NCI-H1930 (cell line): Measurements from ENCODE around the gene TTC4.

ENCODE experiments used
- DNase-seq, 2 experiments: peaks; one replicate each; lab custom pipeline; 2025; lab: John Stamatoyannopoulos, UW

The TTC4 gene, protein sequence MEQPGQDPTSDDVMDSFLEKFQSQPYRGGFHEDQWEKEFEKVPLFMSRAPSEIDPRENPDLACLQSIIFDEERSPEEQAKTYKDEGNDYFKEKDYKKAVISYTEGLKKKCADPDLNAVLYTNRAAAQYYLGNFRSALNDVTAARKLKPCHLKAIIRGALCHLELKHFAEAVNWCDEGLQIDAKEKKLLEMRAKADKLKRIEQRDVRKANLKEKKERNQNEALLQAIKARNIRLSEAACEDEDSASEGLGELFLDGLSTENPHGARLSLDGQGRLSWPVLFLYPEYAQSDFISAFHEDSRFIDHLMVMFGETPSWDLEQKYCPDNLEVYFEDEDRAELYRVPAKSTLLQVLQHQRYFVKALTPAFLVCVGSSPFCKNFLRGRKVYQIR

GRCh38 chr1:54715493-54716298 lies at the start of gene TTC4:
TSS of gene TTC4 (plus strand) at chr1:54715861. CDS start at chr1:54715909, 48 bp downstream.
- DNase-seq = peak; percentile 57 to 82

- DNase-seq = no peak
Observed at GRCh38 chr1:54666333-54666732, 49.3 kb upstream of the TTC4 start.

- DNase-seq = no peak
Observed at GRCh38 chr1:54667797-54668196, 47.9 kb upstream of the TTC4 start.

GRCh38 chr1:54668567-54668966 lies 47.1 kb upstream of the TTC4 start:
- no peak for DNase-seq

DNA sequence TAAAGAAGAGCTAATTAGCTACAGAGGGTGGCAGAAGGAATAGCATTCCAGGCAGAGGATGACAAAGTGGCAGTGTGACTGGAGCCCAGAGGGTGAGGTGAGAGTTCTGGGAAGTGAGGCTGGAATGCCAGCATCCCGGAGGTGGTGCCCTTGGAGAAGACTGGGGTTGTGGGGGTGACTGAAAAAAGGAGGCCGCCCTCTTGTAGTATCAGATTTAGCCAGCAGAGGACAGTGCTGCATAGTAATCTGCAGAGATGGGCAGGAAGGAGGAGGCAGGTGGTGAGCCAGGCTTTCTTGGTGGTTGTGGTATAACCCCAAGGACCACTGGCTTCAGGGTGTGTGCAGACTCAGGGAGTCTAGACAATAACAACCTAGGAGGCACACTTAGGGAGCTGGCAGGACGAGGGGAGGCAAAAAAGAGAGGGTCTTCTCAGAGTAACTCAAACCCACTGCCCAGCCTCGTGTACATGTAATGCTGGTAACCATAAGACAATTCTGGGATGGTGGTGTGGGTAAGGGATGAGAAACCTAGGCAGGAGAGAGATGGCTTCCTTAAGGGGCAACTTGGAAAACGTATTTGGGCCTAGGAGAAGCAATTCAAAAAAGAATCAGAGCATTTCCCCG lies 43.6 kb upstream of the TTC4 start:
- DNase-seq = peak in 1 of 2 experiments; percentile 9

- no peak for DNase-seq
Observed at GRCh38 chr1:54678776-54679643, 36.7 kb upstream of the TTC4 start.

DNA sequence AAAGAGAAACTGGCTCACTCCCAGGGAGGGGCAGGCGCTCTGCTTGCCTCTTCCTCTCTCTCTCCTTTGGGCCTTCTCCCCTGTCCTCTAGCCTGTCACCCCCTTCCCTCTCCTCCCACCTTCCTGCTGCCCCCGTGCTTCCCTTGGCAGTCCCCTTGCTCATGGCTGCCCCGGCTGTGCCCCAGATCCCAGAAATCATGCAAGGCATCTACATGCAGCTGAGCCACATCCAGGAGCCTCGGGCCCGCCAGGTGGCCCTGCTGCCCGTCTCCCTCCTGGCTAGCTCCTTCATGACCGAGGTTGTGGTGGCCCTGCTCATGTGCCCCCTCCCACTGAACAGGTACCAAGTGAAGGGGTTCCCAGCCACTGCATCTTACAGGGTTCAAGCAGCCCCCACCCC lies 36.0 kb upstream of the TTC4 start:
- DNase-seq = no peak

DNA sequence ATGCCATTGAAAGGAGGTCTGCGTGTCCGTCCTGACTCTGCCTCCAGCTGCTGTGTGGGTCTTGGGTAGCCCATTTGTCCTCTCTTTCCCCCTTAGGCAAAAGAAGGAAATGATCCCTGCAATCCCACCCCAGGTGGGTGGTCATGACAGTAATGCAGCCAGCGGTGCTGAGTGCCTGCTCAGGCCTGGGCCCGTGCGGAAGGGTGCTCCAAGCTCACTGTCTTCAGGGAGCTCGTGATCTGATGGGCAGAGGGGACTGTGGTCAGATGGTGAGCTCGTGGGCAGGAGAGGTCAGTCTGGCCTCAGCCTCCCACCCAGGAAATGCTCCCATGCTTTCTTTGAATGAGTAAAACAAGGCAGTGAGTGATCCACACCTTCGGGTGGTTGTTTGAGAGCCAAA lies 35.3 kb upstream of the TTC4 start:
- DNase-seq = no peak

DNA sequence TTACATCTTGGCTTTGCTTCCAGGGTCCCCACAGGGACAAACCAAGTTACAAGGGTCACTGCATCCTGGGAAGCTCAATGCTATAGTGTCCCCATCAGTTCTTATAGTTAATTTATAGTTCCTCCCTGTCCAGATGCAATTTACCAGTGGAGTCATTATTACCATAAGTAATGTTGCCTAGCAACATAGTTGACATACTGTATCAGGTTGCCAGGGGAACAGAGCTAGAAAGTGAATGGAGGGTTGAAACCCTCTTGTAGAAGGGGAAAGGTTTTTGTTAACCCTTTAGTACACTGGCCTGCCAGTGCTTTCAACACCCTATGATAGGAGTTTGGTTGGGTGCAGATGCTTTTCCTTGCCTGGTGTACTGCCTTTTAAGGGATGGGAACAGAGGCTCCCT lies 34.3 kb upstream of the TTC4 start:
- DNase-seq = no peak

GRCh38 chr1:54683453-54683852 lies 32.2 kb upstream of the TTC4 start:
- DNase-seq = no peak

GRCh38 chr1:54685335-54685905 lies 30.2 kb upstream of the TTC4 start:
- no peak for DNase-seq

GRCh38 chr1:54686155-54686554 lies 29.5 kb upstream of the TTC4 start:
- no peak for DNase-seq

DNA sequence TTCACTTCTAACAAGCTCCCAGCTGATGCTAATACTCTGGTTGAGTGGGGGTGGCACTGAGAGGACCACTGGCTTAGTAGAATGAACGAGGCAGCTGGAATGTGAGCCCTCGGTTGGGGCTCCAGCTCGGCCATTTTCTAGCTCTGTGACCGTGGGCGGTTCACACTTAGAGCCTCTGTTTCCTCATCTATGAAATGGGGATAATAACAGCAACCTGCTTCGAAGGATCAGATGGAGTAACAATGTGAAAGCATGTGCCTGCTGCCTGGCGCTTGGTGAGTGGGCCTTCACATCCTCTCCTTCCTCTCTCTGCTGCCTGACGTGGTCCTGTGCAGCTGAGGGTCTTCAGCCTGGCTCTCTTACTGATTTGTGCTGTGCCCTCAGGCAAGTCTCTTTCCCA lies 20.9 kb upstream of the TTC4 start:
- no peak for DNase-seq

GRCh38 chr1:54695221-54695620 lies 20.4 kb upstream of the TTC4 start:
- DNase-seq = no peak

- DNase-seq = no peak
Observed at GRCh38 chr1:54695764-54696163, 19.9 kb upstream of the TTC4 start.

DNA sequence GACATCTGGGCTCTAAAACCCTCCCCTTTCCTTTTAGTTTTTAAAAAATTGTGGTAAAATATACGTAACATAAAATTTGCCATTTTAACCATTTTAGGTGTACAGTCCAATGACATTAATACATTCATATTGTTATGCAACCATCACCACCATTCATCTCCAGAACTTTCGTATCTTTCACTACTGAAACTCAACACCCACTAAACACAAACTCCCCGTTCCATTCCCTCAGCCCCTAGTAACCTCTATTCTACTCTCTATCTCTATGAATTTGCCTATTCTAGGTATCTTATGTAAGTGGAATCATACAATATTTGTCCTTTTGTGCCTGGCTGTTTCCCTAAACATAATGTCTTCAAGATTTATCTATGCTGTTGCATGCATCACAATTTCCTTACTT lies 19.4 kb upstream of the TTC4 start:
- DNase-seq = no peak

GRCh38 chr1:54697896-54698295 lies 17.8 kb upstream of the TTC4 start:
- no peak for DNase-seq

DNA sequence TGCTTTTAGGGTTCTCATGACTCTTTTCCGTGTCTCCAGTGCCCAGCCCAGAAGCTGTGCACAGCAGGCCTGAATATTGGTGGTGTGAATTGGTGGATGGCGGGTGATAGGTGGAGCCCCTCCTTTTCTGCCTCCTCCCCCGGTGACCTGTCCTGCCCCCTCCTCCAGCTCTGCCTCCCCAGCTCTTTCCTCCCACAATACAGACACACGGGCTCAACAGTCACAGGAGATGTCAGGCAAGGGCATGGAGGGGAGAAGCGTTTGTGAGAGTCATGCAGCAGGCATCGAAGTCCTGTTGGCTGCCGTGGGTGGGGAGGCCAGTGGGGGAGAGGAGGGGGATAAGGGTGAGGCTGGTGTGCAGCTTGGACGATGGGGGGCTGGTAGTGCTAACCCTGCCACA lies 17.3 kb upstream of the TTC4 start:
- DNase-seq = no peak

- DNase-seq = no peak
Observed at GRCh38 chr1:54699936-54700525, 15.6 kb upstream of the TTC4 start.

DNA sequence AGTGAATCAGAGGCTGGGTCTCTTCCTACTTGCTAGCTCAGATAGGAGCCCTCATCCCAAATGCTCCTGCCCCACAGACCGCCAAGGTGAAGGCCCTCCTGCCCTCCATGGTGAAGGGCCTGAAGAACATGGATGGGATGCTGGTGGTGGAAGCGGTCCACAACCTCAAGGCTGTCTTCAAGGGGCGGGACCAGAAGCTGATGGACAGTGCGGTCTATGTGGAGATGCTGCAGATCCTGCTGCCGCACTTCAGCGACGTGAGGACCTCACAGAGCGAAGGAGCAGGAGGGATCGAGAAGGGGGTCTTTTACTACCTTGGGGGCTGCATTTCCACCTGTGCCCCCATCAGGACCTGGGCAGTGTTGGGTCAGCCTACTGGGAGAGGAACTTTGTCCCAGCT lies 14.6 kb upstream of the TTC4 start:
- no peak for DNase-seq

- DNase-seq = no peak
Observed at GRCh38 chr1:54701996-54702395, 13.7 kb upstream of the TTC4 start.
